Thoracic aorta (tissue), 2 donors: ENCODE measurements around the gene OGG1. TPM values are rescaled to one million over a fixed set of nuclear protein-coding genes. Genes with fewer than 3 reads are reported as not detected.

Experiments used
- ATAC-seq: fragments of 150-250 bp; one replicate; pipeline ENCODE4 v1.8.0; 2017; ENCODE audit warnings: low read depth; ENCODE audit not compliant: insufficient number of reproducible peaks, low FRiP score
- DNase-seq: peaks from one replicate; pipeline ENCODE4 v3.0.0-alpha.2; 2020; ENCODE audit warnings: low spot score
- H3K27ac ChIP-seq, 2 donors: fragments of 200-600 bp; sonication (generic); 1 replicate in 1 of 2; 2 replicates in 1 of 2; pipeline ENCODE4 v1.5.1; 2016; ENCODE audit warnings: mild to moderate bottlenecking in 2 of 2, moderate library complexity in 2 of 2
- H3K27me3 ChIP-seq: fragments of 200-600 bp; sonication (generic); replicated peaks from 2 replicates; pipeline ENCODE4 v1.6.0; 2016; ENCODE audit warnings: mild to moderate bottlenecking; ENCODE audit not compliant: insufficient read depth
- H3K36me3 ChIP-seq: fragments of 200-600 bp; sonication (generic); one replicate; pipeline ENCODE4 v1.5.1; 2016
- H3K4me1 ChIP-seq, 2 donors: fragments of 200-600 bp; sonication (generic); 1 replicate in 1 of 2; 2 replicates in 1 of 2; pipeline versions ENCODE4 v1.5.1 to v1.6.0; 2016; ENCODE audit warnings: low read depth in 2 of 2, mild to moderate bottlenecking in 1 of 2; ENCODE audit not compliant: control insufficient read depth in 1 of 2
- H3K4me3 ChIP-seq: fragments of 200-600 bp; sonication (generic); 2 replicates; pipeline ENCODE4 v1.5.1; 2016; ENCODE audit warnings: mild to moderate bottlenecking
- H3K9me3 ChIP-seq: fragments of 200-600 bp; sonication (generic); 2 replicates; pipeline ENCODE4 v1.5.1; 2016
- total RNA-seq, 2 donors: library from RNA; depleted of rRNA; stranded (reverse); fragments of >200 nt; gene quantifications; one replicate each; pipeline versions ENCODE4 v1.1.0 to v1.2.3, GENCODE V29; 2016
- TF ChIP-seq, protein P1 (sequence below): fragments of 200-600 bp; sonication (generic); IDR thresholded peaks from one replicate; pipeline ENCODE4 v1.5.1; 2019; ENCODE audit warnings: antibody characterized with exemption

Gene OGG1
- total RNA-seq, 2 donors from 2014 or later: 23.0 to 26.3 TPM

DNA sequence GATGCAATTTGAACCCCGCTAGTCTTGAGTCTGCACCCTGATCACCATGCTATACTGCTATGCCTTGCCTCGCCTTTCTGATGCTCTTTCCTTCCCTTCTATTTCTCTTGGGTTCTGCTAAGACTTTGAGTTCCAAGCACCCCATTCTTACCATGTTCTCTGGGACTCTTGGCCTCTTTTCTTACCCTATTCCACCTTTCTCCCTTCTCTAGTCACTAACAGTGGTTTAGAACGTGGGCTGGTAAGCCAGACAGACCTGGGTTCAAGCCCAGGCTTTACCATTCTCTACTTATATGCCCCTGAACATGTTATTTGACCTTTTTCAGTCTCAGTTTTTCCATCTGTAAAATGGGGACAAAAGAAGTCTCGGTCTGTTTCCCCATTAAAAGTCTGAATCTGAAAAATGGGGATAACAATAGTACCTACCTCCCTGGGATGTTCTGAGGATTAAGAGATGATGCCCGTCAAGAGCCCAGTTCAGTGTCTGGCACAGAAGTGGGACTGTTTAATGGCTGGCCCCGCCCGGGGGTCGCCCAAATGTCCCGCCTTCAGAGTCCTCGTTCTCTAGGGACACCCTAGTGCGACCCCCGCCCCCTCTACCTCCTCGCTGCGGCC, 42.1 kb downstream of the OGG1 start:
- TF ChIP-seq, protein P1, sequence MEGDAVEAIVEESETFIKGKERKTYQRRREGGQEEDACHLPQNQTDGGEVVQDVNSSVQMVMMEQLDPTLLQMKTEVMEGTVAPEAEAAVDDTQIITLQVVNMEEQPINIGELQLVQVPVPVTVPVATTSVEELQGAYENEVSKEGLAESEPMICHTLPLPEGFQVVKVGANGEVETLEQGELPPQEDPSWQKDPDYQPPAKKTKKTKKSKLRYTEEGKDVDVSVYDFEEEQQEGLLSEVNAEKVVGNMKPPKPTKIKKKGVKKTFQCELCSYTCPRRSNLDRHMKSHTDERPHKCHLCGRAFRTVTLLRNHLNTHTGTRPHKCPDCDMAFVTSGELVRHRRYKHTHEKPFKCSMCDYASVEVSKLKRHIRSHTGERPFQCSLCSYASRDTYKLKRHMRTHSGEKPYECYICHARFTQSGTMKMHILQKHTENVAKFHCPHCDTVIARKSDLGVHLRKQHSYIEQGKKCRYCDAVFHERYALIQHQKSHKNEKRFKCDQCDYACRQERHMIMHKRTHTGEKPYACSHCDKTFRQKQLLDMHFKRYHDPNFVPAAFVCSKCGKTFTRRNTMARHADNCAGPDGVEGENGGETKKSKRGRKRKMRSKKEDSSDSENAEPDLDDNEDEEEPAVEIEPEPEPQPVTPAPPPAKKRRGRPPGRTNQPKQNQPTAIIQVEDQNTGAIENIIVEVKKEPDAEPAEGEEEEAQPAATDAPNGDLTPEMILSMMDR: no peak
- DNase-seq (no peak), ATAC-seq (peak; percentile 7)
- no peaks in the 10 kb centered on the region for H3K9me3 ChIP-seq
- H3K27ac ChIP-seq: peak overlapping the region; percentile 99
- peaks cover 17 to 40% of the 10 kb centered on the region in 2 donors for H3K4me1 ChIP-seq
- H3K36me3 ChIP-seq: peaks cover 13% of the 10 kb centered on the region
- H3K27me3 ChIP-seq: no peaks in the 10 kb centered on the region
- peak overlapping the region; percentile 99 for H3K4me3 ChIP-seq

DNA sequence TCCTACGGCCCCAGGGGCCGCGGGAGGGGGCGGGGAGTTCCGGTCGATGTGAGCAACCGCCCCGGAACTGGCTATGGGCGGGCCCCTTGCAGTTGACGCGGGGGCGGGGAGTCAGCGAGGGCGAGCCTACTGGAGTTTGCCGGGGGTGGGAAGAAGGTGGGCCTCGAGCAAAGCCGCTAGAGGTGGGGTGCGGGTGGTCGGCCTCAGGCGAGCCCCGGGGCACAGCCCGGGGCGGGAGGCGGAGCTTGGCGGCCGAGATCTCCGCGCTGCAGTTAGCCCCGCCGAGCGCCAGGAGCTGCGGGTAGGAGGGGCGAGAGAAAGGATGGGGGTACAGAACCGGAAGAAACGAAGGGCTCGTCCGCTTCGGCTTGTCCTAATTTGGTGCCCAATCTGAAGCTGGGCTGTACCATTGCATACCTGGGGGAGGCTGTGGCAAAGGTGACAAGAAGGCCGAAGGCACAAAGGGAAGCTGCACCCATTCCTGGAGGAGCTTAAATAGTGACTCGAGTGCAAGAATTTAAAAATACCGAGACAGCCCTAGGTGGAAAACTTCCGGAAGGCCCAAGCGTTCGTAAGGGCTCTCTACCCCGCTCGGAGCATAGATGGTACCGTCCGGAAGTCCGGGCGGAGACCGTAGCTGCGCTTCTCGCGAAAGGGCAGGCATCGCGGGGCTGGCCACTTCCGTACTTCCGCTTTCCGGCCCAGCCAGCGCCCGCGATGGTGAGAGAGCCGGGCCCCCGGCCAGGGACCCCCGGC, 42.8 kb downstream of the OGG1 start, which contains the start of the genes ARPC4 and TADA3:
TSS of gene ARPC4 (plus strand) at position 678 of the 756 bp plus-strand sequence. CDS start at position 718, 40 bp downstream.
TSS of gene TADA3 (minus strand) at position 69 of the 756 bp plus-strand sequence. CDS start 1,007 bp downstream, outside the sequence.
- TF ChIP-seq, protein P1: peak; percentile 32
- H3K36me3 ChIP-seq: peaks cover 20% of the 10 kb centered on the region
- H3K9me3 ChIP-seq: no peaks in the 10 kb centered on the region
- peak within 1 kb of the TSS; percentile 99 for H3K4me3 ChIP-seq
- peak within 1 kb of the TSS; percentile 99 for H3K27ac ChIP-seq
- ATAC-seq: peak; percentile 91
- peak; percentile 83 for DNase-seq
- peaks cover 17 to 40% of the 10 kb centered on the region in 2 donors for H3K4me1 ChIP-seq
- no peaks in the 10 kb centered on the region for H3K27me3 ChIP-seq

DNA sequence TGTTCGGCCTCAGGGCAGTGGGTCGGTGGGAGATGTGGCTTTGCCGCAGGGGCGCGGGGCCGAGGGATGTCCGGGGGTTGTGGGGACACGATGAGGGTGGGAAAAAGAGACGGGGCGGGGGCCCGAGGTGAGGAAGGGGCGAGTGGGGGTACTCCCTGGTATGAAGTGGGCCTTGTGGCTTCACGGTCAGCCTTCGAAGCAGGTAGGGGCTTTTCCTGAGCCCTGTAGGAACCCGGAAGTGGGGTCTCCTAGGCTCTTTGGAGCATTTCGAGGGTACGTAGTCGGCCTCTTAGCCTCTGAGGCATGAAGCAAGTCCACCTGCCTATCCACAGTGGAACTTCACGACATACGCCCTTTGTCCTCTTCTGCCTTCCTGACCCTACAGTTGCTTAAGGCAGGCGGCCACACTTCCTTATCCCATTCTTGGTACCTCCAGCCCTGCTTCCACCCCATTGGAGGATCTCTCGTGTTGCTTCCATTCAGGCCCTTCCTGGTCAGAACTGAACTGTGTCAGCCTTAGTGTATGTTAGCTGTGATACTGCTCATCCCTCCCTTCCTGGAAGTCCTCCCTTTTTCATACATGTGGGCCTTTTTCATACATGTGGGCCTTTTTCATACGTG, 43.5 kb downstream of the OGG1 start:
- Histone ChIP-seq H3K4me3 (peak overlapping the region; percentile 99), H3K27me3 (no peaks in the 10 kb centered on the region), H3K9me3 (no peaks in the 10 kb centered on the region), H3K36me3 (peaks cover 27% of the 10 kb centered on the region), H3K27ac (peak overlapping the region; percentile 99), H3K4me1 (peaks cover 17 to 40% of the 10 kb centered on the region in 2 donors)
- DNase-seq (no peak), ATAC-seq (peak; percentile 33)
- TF ChIP-seq, protein P1: no peak

DNA sequence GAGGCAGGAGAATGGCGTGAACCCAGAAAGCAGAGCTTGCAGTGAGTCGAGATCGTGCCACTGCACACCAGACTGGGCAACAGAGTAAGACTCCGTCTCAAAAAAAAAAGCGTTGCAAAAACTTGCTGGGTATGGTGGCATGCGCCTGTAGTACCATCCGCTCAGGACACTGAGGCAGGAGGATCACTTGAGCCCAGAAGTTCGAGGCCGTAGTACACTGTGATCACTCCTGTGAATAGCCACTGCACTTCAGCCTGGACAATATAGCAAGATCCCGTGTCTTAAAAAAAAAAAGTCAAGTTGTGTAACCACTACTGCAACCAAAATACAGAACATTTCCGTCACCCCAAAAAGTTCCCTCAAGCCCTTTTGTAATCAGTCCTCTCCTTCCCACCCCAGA, 44.6 kb downstream of the OGG1 start:
- Histone ChIP-seq H3K27me3 (no peaks in the 10 kb centered on the region), H3K4me1 (peaks cover 17 to 40% of the 10 kb centered on the region in 2 donors), H3K4me3 (peak overlapping the region; percentile 99), H3K9me3 (no peaks in the 10 kb centered on the region), H3K36me3 (peaks cover 27% of the 10 kb centered on the region), H3K27ac (no peak overlapping the region)
- no peak for DNase-seq
- TF ChIP-seq, protein P1: no peak
- no peak for ATAC-seq

DNA sequence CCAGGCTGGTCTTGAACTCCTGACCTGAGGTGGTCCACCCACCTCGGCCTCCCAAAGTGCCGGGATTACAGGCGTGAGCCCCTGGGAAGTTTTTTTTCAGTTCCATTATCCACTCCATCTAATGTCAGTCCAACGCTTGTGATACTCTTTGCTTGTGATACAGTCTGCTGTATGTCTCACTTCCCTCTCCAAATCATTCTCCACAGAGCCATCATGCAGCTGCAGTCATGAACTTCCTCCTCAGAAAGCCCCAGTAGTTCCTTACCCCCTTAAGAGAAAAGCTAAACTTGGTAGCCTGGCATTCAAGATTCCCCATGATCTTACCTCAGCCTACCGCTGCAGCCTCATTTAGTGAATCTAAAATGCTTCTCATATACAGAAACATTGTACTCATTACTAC, 45.5 kb downstream of the OGG1 start:
- no peak overlapping the region for H3K4me3 ChIP-seq
- DNase-seq (no peak), ATAC-seq (no peak)
- no peaks in the 10 kb centered on the region for H3K9me3 ChIP-seq
- peaks cover 17 to 40% of the 10 kb centered on the region in 2 donors for H3K4me1 ChIP-seq
- TF ChIP-seq, protein P1: no peak
- H3K36me3 ChIP-seq: peaks cover 31% of the 10 kb centered on the region
- no peaks in the 10 kb centered on the region for H3K27me3 ChIP-seq
- no peak overlapping the region for H3K27ac ChIP-seq
